NCI-H524 treated with DMSO at 0.1 percent for 48 hours (cell line): ENCODE data around the gene ADARB2.

ENCODE experiments used
- DNase-seq: peaks from one replicate; lab custom pipeline; 2025; lab: John Stamatoyannopoulos, UW

Gene ADARB2

DNA sequence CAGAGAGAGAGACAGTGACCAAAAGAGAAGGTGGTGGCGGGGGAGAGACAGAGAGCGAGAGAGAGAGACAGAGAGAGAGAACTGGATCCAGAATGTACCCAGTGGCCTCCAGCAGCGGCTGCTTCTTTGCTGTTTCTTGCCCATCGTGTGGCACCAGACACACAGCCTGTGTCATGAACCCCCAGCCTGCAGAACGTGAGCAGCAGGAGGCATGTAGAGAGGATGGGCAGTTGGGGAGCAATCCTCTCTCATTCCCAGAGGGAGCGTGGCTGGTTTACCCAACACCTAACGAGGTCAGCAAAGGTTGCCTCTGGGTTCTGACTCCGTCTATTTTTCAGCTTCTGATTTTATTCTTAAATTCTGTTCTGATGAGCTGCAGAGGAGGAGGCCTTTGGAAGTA is 168.1 kb downstream of the ADARB2 start:
- no peak for DNase-seq

DNA sequence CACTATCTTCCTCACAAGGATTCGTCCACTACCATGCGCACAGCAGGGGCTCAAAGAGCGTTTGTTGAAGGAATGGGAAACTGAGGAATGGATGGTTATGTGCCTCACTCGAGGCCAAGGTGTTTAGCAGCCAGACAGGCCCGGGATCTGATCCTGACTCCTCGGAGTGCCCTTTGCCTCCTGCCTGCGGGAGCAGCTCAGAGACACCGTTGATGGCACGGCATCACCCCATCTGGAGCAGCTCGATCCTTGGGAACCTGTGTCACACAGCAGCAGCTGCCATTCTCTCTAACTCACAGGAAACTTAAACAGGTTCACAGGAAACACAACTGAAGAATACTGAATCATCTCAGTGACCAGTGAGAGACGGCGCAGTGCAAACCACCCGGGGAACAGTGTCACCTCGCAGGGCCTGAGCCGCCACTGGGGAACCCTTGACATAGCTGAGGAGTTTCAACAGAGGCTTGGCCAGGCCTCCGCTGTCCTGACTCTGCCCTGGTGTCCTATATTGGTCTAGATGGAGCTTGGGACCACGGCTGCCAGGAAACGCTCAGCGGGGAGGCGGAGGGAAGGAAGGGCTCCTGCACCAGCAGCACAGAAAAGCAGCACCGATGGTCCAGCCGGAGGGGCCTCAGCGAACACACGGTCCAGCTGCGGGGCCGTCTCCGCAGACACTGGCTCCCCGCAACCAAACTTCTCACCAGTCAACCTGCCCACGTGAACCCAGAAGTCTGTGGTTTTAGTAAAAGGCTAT is 169.4 kb downstream of the ADARB2 start:
- DNase-seq, result no peak

DNA sequence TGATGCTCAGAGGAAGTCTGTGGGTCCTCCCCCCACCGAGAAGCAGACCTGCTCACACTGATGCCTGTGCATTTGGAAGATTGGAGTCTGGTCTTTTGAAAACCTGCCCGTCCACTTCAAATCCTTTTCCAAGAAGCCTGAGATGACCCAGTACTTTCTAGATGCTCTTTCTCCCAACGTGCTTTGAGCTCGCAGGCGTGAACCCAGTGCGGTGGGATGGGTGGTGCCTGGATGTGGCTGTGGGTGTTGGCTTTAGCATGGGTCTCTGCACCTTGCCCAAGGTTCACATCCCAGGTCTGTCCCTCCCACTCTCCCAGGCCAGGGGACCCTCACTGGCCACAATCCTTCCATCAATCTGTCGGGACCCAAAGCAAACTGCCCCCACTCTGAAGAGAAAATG is 170.2 kb downstream of the ADARB2 start:
- DNase-seq, result no peak

DNA sequence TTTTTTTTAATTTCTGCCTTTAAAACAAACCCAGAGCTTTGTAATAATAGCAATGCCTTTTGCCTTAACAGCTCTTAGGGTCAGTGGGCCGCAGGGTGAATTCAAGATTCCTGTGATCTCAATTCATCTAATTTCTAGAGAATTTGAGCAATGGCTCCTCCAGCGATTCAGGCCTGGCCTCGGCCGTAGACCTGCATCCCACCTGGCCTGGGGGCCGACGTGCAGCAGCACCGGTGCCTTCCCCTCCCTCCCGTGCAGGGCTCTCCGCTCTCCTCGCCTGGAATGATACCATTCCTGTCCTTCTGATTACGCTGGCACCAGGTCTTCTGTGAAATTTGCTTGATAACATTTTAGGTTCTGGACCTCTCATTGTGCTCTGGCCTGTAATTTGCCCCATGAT is 172.5 kb downstream of the ADARB2 start:
- DNase-seq, result no peak

DNA sequence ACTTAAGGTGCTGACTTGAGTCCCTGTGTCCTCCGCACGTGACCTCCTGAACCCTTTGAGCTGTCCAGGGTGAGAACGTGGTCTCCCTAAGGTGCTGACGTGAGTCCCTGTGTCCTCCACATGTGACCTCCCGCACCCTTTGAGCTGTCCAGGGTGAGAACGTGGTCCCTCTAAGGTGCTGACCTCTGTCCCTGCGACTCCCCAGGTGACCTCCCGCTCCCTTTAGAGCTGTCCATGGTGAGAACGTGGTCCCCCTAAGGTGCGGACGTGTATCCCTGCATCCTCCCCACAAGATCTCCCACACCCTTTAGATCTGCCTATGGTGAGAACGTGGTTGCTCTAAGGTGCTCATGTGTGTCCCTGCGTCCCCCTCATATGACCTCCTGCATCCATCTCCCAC is 174.3 kb downstream of the ADARB2 start:
- no peak for DNase-seq

DNA sequence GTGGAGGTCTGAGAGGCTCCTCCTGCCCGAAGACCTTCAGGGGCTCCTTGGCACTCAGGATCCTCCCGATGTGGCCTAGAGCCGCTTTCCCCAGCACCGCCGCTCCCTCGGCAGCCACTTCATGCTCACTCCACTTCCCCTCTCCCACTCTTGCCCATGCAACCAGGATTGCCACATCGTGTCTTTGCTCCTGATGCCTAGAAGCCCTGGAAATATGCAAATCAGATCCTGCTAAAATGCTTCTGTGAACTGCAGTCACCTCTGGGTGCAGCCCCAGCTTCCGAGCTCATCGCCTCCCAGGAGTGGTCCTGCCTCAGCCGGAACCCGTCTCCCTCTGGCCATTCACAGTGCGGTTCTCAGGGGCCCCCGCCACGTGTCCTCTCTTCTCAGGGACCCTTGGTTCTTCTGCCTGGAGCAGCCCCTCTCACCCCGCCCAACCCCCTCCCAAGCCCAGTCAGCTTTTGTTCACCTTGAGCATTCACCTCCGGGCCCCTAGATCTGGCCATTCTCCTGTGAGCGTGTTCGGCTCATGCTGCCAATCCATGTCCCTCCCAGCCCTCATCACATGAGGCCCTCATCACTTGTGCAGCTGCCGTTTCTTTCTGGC is 175.5 kb downstream of the ADARB2 start:
- no peak for DNase-seq

DNA sequence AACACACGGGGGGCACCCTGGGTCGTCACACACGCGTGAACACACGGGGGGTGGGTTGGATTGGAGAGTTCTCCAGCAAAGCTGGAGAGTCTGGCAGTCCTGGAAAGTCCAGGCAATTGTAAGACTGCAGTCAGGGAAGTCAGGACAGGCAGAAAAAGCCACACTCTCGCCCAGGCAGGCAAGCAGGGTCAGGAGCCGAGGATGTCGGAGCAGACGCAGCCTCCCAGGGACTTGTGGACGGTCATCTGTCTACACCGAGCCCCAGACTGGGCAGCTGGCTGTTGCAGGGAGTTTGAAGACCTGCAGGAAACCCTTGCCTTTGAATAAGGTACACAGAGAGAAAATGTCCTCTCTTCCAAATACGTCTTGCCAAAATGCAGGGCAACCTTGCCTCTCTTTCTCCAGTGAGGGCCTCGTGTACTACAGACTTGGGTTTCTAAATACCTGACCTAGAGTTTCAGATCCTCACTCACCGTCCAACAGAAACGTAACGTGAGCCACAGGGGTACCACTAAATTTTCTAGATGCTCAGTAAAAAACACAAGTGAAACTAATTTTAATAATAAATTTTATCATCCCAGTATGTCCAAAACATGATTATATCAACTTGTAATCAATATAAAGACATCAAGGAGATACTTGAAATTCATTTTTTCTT is 176.7 kb downstream of the ADARB2 start:
- DNase-seq, result no peak

DNA sequence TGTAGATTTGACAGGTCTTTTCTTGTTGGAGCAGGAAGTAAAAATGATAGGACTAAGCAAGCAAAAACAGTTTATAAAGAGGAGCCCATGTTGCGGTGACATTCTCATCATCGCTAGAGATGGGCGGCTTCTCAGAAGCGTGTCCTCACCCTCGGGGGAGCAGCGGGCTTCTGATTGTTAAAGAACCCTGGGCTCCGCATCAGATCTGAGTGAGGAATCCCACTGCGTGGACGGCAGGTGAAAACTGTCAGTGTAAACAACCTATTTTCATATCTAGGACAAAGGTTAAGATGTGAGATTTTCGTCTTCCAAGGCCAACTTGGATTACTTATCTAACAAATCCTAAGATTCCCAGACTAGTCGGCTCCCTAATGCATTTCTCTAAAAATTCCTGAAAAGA is 177.6 kb downstream of the ADARB2 start:
- DNase-seq, result no peak

DNA sequence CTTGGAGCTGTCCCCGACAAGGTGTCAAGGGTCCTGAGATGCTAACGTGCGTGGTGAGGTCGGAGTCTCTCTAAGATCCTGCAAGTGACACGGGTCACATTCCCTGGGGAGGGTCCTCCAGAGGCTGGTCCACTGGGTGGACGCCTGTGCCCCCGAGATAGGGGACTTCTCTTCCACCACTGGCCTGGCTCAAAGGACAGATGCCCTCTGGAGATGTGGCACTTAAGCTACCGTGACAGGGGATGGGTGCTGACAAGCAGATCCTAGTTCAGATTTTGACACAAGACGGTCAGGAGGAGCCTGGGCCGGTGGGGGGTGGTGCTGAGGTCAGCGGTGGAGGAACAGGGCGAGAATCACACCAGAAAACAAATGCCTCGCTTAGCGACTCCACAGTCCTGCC is 178.0 kb downstream of the ADARB2 start:
- no peak for DNase-seq

DNA sequence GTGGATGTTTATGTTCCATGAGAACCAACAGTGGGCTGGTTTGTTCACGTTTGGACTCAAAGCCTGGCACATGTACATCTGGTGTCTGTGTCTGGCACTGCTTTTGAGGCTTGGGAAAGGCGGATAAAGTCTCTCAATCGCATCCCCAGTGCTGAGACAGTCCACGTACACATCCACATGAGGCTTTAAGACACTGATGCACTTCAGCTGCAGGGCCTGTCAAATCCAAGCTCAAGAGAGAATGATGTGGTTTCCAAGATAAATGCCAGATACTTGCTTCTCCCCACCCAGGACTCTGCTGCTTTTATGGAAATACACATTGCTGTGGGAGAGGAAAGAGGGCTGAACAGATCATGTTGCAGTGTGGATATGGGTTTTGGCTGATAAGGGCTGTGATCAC is 178.4 kb downstream of the ADARB2 start:
- DNase-seq, result no peak

DNA sequence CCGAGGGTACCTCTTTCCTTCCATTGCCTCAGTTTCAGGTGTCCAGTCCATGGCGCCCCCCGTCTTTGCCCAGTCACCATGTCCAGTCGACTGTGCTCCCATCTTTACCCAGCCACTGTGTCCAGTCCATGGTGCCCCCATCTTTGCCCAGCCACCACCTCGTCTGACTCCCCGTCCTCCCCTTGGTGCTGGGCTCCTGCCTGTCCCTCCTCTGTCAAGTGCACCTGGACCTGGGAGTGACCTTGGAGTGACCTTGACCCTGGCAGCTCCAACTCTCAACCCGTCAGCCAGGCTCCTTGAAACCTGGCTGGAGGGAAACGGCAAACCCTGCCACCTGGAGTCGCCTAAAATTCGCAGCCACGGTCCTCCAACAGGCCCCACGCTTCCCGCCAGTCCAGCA is 180.2 kb downstream of the ADARB2 start:
- DNase-seq, result no peak

DNA sequence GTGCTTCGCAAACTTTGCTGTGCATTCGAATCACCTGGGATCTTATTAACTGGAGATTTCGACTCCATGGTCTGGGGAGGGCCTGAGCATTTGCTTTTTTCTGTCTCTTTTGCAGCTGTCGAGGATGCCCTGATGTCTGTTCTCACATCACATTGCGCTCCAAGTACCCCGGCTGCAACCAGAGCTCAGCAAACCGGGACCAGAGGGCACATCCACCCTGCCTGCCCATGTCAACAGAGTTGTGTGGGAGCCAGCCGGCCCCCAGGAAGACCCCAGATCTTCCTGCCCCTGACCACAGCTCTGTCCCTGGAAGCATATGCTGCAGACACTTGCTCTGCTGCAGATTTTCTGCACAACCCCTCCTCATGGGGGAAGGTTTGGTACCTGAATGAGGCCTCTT is 180.8 kb downstream of the ADARB2 start:
- no peak for DNase-seq

DNA sequence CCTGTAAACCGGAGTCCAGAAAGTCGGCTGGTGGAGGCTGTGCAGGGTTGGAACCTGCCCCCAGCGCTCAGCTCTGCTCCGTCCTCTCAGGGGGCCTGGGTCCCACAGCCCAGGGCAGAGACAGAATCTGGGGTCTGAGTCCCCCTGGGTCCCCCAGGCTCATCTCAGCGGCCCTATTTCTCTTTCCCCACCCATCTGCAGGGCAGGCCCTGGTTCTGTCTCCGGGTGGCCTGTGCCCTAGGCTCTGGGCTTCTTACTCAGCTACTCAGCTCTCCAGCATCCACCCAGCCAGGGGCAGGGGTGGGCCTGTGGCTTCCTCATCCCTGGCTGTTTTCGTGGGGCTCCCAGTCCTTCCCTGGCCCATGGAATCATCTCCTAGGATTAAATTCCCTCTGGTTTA is 183.4 kb downstream of the ADARB2 start:
- no peak for DNase-seq

DNA sequence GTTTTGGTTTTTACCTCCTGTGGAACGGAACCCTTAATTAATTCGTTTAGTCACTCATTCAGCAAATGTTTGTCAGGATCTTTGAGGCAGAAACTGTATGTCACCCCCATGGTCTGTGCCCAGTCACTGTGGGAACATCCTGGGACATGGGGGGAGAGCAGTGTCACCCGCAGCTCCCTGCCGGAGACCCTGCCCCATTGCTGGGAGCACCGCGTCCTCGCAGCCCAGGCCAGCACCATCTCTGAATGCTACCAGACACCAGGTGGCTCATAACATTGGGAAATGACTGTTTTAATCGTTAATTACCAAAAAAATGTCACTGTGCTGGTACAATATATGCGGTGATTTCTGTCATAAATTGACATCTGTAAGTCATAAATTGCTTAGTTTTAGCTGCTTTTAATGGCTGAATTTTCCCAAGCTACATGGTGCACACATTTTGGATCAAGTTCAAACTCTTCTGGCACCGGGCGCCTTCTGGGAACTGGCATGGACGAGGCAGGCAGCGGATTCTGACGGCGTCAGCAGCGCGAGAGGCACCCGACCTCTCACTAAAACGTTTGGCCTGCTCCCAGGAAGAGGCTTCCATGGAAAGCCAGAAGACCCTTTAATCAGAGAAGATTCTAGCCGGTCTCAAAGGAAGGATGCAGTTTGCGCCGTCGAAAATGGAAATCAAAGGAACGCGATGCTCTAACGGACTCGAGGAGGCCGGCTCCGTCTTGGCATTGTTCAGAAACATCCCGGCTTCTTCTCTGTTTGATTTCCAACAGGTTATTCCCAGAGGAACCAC is 184.2 kb downstream of the ADARB2 start:
- no peak for DNase-seq

DNA sequence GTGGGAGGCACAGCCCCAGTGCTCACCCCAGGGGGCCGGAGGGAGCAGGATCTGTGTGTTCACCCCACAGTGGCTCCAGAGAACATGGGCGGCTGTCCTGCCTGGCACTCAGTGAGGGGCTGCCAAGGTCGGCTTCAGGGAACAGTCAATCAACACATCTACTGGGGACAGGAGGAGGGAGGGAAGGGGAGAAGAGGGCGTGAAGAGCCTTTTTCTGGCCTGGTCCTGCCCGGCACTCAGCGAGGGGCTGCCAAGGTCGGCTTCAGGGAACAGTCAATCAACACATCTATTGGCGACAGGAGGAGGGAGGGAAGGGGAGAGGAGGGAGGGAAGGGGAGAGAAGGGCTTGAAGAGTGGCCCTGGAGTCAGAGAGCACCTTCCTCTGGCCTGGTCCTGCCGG is 184.9 kb downstream of the ADARB2 start:
- DNase-seq, result no peak

DNA sequence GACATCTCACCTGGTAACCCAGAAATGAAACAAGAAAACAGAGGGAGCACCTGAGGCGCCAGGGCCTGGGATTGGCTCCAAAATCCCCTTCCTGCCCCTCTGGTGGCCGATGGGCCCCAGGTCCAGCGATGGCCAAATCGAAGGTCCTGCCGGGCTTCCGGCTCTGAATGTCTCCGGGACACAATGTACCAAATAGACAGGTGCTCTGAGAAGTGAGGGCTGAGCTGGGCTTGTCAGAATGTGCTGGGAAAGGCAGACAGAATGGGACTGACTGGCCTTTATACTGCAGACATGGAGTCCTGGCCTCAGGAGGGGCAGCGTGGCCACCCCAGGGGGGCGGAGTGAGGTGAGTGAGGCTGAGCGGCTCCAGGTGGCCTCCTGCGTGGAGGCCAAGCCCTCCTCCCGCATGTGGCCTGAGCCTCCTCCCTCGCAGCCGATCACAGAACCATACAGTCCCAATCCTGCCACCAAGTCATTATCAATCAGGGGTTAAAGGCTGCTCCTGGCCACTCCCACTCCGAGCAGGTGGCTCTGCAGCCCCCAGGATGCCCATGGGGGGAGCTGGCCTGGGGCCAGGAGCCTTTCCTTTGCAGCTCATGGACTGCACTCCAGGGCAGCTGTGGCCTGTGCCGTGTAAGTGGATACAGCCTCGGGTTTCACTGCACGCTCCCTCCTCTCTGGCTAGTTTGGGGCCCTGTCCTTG is 185.5 kb downstream of the ADARB2 start:
- DNase-seq, result no peak

DNA sequence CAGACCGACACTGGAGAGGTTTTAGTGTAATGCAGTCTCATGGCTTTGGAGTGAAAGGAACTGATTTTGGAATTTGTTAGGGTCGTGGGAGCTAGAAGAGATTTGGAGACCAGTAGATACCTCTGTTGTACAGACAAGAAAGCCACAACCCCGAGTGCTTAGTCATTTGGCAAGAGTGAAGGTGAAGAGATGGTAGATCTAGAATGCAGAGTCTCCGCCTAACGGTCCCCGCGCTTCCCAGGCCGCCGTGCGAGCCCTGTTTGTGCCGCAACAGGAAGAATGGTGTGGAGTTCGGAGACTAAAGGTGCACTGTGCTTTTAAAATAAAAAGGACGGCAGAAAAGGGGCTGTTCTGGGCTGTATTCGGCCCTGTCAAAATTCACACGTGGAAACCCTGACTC is 186.7 kb downstream of the ADARB2 start:
- no peak for DNase-seq

DNA sequence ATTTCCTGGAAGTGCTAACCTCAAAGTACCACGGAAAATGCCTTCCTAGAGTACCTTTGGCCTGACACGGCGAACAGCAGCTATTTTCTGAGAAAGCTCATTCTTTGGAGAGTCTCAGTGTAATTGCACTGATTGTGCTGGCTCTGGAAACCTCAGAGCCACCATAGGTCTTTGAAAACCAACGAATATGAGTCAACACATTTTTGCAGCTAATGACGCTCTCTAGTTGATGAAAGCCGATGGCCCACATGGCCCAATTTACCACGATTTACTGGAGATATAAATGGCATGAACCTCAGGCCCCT is 187.1 kb downstream of the ADARB2 start:
- no peak for DNase-seq

DNA sequence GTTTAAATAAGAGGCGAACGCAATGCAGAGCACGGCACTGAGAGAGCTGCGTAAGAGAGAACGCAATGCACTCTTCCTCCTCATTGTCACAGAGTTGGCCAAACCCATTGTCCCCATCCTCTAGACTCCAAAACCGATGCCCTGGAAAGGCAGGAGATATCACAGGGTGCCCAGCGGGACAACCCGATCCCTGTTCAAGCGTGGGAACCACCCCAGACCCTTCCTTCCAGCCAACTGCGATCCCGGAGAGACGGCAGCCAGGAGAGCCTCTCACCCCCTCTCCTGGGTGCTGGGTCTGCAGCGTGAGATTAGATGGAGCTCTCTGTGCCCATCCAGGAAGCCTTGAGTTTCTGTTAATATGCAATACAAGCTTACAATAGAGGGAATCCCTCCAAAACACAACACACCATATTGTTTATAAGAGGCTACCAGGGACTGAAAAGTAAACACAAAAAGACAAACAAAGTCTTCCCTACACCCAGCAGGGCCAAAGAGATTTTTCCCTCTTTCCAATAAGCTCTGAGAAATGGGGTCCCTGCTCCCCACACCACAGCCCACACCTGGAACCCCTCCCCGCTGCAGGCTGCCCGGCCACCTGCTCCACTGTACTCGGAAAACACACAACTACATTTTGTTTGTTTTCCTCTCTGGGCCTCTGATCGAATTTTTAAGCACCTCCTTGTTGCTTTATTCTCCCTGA is 187.6 kb downstream of the ADARB2 start:
- no peak for DNase-seq

DNA sequence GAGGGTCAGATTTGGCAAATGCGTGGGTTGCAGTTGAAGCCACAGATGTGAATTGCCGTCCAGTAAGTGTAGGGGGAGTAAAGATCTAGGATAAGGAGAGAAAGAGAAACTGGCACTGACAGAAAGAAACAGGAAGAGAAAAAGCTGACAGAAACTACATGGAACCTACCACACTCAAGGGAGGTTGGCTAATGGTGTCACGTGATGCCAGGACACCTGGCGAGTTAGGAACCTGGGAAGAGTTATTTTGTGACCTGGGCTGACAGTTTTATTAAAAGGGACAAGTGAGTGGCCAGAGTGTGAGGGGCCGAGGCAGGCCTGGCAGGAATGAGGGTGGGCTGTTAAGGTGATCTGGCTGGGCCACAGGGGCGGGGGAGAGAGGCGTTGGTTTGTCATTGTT is 188.7 kb downstream of the ADARB2 start:
- DNase-seq, result no peak

DNA sequence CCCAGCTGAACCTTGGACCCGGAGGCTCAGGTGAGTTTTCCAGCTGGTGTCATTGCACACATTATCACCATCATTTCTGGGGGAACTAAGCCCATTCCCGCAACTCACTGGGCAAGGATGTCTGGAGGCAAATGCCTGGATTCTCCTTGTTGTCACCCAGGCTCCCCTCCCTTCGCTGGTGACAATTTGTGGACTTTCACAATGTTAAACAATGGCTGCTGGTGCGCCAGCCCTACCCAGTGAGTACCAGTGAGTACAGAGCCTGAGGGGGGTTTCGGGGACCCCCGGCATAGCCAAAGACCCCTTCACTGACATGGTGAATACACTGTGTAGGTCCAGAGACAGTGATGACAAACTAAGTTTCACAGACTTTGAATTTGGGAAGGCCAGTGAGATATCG is 189.2 kb downstream of the ADARB2 start:
- DNase-seq, result no peak
